ENCODE results near the gene CTU1.

DNA sequence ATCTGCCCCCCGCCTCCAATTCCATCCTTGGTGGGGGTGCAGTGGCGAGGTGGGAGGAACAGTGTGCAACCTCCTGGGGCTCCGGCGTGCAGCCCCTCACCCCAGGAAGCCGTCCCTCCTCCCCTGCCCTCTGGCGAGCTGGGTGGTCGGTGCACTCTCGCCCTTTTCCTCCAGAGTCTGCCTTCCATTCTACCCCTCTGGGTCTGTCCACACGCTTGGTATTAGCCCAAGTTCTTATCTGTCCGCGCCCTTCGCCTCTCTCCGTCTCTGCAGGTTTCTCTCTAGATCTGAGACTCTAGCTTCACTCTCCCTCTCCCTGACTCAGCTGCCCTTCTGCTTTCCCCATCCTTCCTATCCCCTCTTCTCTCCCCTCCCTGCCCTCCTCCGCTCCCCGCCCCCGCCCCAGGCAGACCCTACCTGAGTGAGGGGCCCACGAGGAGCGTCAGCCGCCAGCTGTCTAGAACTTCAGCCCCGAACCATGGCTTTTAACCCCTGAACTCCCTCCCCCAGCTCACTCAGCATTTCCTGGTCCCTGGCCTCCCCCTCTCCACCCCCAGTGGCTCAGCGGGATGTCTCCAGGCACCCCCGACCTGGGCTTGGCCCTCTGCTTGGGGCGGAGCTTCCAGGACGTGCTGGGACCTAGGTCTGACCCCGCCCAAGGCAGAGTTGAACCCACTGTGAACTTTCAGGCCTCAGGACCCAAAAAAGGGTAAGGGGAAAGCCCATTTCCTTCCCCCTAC is 42.8 kb downstream of the CTU1 start:
- TF ChIP-seq, protein P1, sequence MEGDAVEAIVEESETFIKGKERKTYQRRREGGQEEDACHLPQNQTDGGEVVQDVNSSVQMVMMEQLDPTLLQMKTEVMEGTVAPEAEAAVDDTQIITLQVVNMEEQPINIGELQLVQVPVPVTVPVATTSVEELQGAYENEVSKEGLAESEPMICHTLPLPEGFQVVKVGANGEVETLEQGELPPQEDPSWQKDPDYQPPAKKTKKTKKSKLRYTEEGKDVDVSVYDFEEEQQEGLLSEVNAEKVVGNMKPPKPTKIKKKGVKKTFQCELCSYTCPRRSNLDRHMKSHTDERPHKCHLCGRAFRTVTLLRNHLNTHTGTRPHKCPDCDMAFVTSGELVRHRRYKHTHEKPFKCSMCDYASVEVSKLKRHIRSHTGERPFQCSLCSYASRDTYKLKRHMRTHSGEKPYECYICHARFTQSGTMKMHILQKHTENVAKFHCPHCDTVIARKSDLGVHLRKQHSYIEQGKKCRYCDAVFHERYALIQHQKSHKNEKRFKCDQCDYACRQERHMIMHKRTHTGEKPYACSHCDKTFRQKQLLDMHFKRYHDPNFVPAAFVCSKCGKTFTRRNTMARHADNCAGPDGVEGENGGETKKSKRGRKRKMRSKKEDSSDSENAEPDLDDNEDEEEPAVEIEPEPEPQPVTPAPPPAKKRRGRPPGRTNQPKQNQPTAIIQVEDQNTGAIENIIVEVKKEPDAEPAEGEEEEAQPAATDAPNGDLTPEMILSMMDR (IDR thresholded peaks at IDR 0.05; ENCODE audit: low read depth, low read length): no peak
- TF ChIP-seq, protein P2, sequence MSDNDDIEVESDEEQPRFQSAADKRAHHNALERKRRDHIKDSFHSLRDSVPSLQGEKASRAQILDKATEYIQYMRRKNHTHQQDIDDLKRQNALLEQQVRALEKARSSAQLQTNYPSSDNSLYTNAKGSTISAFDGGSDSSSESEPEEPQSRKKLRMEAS (IDR thresholded peaks at IDR 0.05; ENCODE audit: low read depth, low read length): no peak
